PC-3 (cell line): ENCODE results near the gene ZCCHC9. TPM values are rescaled to one million over a fixed set of nuclear protein-coding genes. Genes with fewer than 3 reads are reported as not detected.

Experiments used
- ATAC-seq: fragments of 200-7000 bp; cut with Tn5 transposase; 2 replicates; pipeline ENCODE4 v1.9.1; 2020; ENCODE audit warnings: mild to moderate bottlenecking, moderate library complexity
- BruUV-seq: library from RNA; stranded (reverse); fragments of 400-500 nt; replicated peaks from 2 replicates; lab custom pipeline; 2021; lab: Mats Ljungman, UMichigan
- CTCF ChIA-PET: fragments of 300-600 bp; sonication (Branson Sonifier 250); formaldehyde crosslinking; loops from one replicate; lab custom pipeline; 2022; ENCODE audit warnings: antibody characterized with exemption; lab: Charles Lee
- POLR2A ChIA-PET: fragments of 300-600 bp; sonication (Branson Sonifier 250); formaldehyde crosslinking; loops from one replicate; lab custom pipeline; 2022; ENCODE audit warnings: antibody characterized with exemption; ENCODE audit not compliant: unreplicated experiment; lab: Charles Lee
- DNase-seq: peaks from one replicate; pipeline ENCODE4 v3.0.0-alpha.2; 2015
- H2AFZ ChIP-seq: fragments of 300-600 bp; sonication (generic); 2 replicates; pipeline ENCODE4 v1.6.0; 2016; ENCODE audit warnings: antibody characterized with exemption, low read length
- H3F3A ChIP-seq: fragments of 300-600 bp; sonication (generic); one replicate; pipeline ENCODE4 v1.6.0; 2017; ENCODE audit warnings: antibody characterized with exemption, low read length, control low read depth, mild to moderate bottlenecking; ENCODE audit not compliant: unreplicated experiment
- H3K27ac ChIP-seq: fragments of 300-600 bp; sonication (generic); 2 replicates; pipeline ENCODE4 v1.5.1; 2016; ENCODE audit warnings: mild to moderate bottlenecking, low read length
- H3K27me3 ChIP-seq: fragments of 300-600 bp; sonication (generic); 2 replicates; pipeline ENCODE4 v1.6.1; 2016; ENCODE audit warnings: low read length, mixed read lengths
- H3K36me3 ChIP-seq: fragments of 300-600 bp; sonication (generic); 2 replicates; pipeline ENCODE4 v1.6.1; 2016; ENCODE audit warnings: low read depth, mixed run types, low read length, mixed read lengths
- H3K4me1 ChIP-seq: fragments of 300-600 bp; sonication (generic); 2 replicates; pipeline ENCODE4 v1.5.1; 2016; ENCODE audit warnings: low read length; ENCODE audit not compliant: insufficient read depth
- H3K4me2 ChIP-seq: fragments of 300-600 bp; sonication (generic); 2 replicates; pipeline ENCODE4 v1.6.0; 2016; ENCODE audit warnings: low read length
- H3K4me3 ChIP-seq: fragments of 300-600 bp; sonication (generic); 2 replicates; pipeline ENCODE4 v1.5.1; 2016; ENCODE audit warnings: mild to moderate bottlenecking, low read length, mixed read lengths
- H3K79me2 ChIP-seq: fragments of 300-600 bp; sonication (generic); 2 replicates; pipeline ENCODE4 v1.6.1; 2017; ENCODE audit warnings: low read length, mixed read lengths
- H3K9ac ChIP-seq: fragments of 300-600 bp; sonication (generic); 2 replicates; pipeline ENCODE4 v1.6.0; 2016; ENCODE audit warnings: mild to moderate bottlenecking, low read length
- H3K9me2 ChIP-seq: fragments of 300-600 bp; sonication (generic); replicated peaks from 2 replicates; pipeline ENCODE4 v1.6.1; 2016; ENCODE audit warnings: mixed run types, low read length, mixed read lengths
- H3K9me3 ChIP-seq: fragments of 300-600 bp; sonication (generic); 2 replicates; pipeline ENCODE4 v1.6.1; 2016; ENCODE audit warnings: low read length, mixed read lengths
- H4K20me1 ChIP-seq: fragments of 300-600 bp; sonication (generic); 2 replicates; pipeline ENCODE4 v1.6.1; 2016; ENCODE audit warnings: low read length, mixed read lengths
- CTCF ChIP-seq: fragments of 300-600 bp; sonication (generic); conservative IDR thresholded peaks from 2 replicates; pipeline ENCODE4 v1.5.1; 2017; ENCODE audit warnings: antibody characterized with exemption, low read depth, mild to moderate bottlenecking, low read length
- EZH2 ChIP-seq: fragments of 300-600 bp; sonication (generic); IDR thresholded peaks from one replicate; pipeline ENCODE4 v1.6.1; 2017; ENCODE audit warnings: antibody characterized with exemption, mild to moderate bottlenecking, low read length; ENCODE audit not compliant: unreplicated experiment
- EZH2phosphoT487 ChIP-seq: fragments of 300-600 bp; sonication (generic); IDR thresholded peaks from 2 replicates; pipeline ENCODE4 v1.6.1; 2018; ENCODE audit warnings: mild to moderate bottlenecking, antibody characterized with exemption, low read length, borderline replicate concordance
- intact Hi-C: fragments of 100-400 bp; cut with micrococcal nuclease; formaldehyde crosslinking; loops from 2 replicates; pipeline ENCODE4 v1.9.0; 2023
- total RNA-seq: library from RNA; depleted of rRNA; stranded (reverse); fragments of >200 nt; gene quantifications from 2 replicates; pipeline ENCODE4 v1.2.3, GENCODE V29; 2014

The ZCCHC9 gene
- total RNA-seq, 1 experiment from 2014 or later: 19.4 TPM

GRCh38 chr5:81314581-81314980 lies 13.2 kb downstream of the ZCCHC9 start:
- no peak overlapping the region for H2AFZ ChIP-seq
- POLR2A ChIA-PET: no interaction called here
- H3K4me1 ChIP-seq: no peaks in the 10 kb centered on the region
- TF ChIP-seq EZH2 (no peak), EZH2phosphoT487 (no peak), CTCF (no peak)
- CTCF ChIA-PET: interaction anchor here (1.2 kb wide), 1 partner anchor 15 kb away, joined by 3 read pairs; no protein-coding TSS in a partner anchor
- H3K4me3 ChIP-seq: no peak overlapping the region
- no peak overlapping the region for H3K9ac ChIP-seq
- no peaks in the 10 kb centered on the region for H3K9me3 ChIP-seq
- intact Hi-C loops: no loop called here
- H3K4me2 ChIP-seq: no peak overlapping the region
- ATAC-seq (no peak), DNase-seq (no peak)
- no peaks in the 10 kb centered on the region for H4K20me1 ChIP-seq
- H3F3A ChIP-seq: no peaks in the 10 kb centered on the region
- peaks cover 5% of the 10 kb centered on the region; the same call in 1 of the 2 replicates for H3K36me3 ChIP-seq
- H3K27me3 ChIP-seq: no peaks in the 10 kb centered on the region
- H3K27ac ChIP-seq: no peak overlapping the region
- no peaks in the 10 kb centered on the region for H3K9me2 ChIP-seq
- no peaks in the 10 kb centered on the region for H3K79me2 ChIP-seq
- BruUV-seq: no TSS peak

GRCh38 chr5:81315336-81315735 lies 13.9 kb downstream of the ZCCHC9 start:
- TF ChIP-seq CTCF (no peak), EZH2 (no peak), EZH2phosphoT487 (no peak)
- ChIA-PET POLR2A (no interaction called here), CTCF (interaction anchor here (1.2 kb wide), 1 partner anchor 16 kb away, joined by 3 read pairs; no protein-coding TSS in a partner anchor)
- H3K4me3 ChIP-seq: no peak overlapping the region
- H3K9ac ChIP-seq: no peak overlapping the region
- ATAC-seq: no peak
- no peaks in the 10 kb centered on the region for H3K79me2 ChIP-seq
- H3K4me2 ChIP-seq: no peak overlapping the region
- peaks cover 5% of the 10 kb centered on the region; the same call in 1 of the 2 replicates for H3K36me3 ChIP-seq
- intact Hi-C loops: no loop called here
- no TSS peak for BruUV-seq
- H3K9me3 ChIP-seq: no peaks in the 10 kb centered on the region
- no peaks in the 10 kb centered on the region for H4K20me1 ChIP-seq
- no peak overlapping the region for H3K27ac ChIP-seq
- no peak overlapping the region for H2AFZ ChIP-seq
- no peaks in the 10 kb centered on the region for H3K4me1 ChIP-seq
- no peaks in the 10 kb centered on the region for H3F3A ChIP-seq
- no peaks in the 10 kb centered on the region for H3K9me2 ChIP-seq
- no peaks in the 10 kb centered on the region for H3K27me3 ChIP-seq
- DNase-seq: peak; percentile 9

- no peaks in the 10 kb centered on the region for H3K79me2 ChIP-seq
- H4K20me1 ChIP-seq: no peaks in the 10 kb centered on the region
- TF ChIP-seq EZH2 (no peak), EZH2phosphoT487 (no peak), CTCF (no peak)
- no peaks in the 10 kb centered on the region for H3F3A ChIP-seq
- no peak overlapping the region for H3K4me3 ChIP-seq
- ChIA-PET POLR2A (no interaction called here), CTCF (interaction anchor here (1.2 kb wide), 1 partner anchor 16 kb away, joined by 3 read pairs; no protein-coding TSS in a partner anchor)
- no peak overlapping the region for H3K4me2 ChIP-seq
- BruUV-seq: TSS peak; percentile 6
- no peaks in the 10 kb centered on the region for H3K9me2 ChIP-seq
- H3K4me1 ChIP-seq: no peaks in the 10 kb centered on the region
- H3K9ac ChIP-seq: no peak overlapping the region
- H3K9me3 ChIP-seq: no peaks in the 10 kb centered on the region
- no peaks in the 10 kb centered on the region for H3K27me3 ChIP-seq
- ATAC-seq: no peak
- H2AFZ ChIP-seq: no peak overlapping the region
- H3K36me3 ChIP-seq: peaks cover 5% of the 10 kb centered on the region; the same call in 1 of the 2 replicates
- DNase-seq: no peak
- intact Hi-C loops: no loop called here
- no peak overlapping the region for H3K27ac ChIP-seq
Observed at GRCh38 chr5:81315830-81316229, 14.4 kb downstream of the ZCCHC9 start.
